ENCODE results near the gene GRIN2D. TPM values are rescaled to one million over a fixed set of nuclear protein-coding genes. Genes with fewer than 3 reads are reported as not detected.

GRIN2D gene
- total RNA-seq, 1 donor from 2014 or later: 0.34 TPM

DNA sequence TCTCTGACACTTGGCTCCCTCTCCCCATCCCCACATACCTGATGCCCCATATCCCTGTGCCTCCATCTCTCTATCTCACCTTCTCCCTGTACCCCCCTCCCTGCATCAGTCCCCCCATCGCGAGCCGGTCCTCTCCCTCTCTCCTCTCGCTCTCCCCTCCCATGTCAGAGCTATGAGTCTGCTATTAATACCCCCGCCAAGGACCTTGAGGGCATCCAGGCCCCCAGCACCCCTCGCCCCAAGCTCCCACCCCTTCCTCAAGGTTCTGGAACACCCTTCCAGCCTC is 1.6 kb downstream of the GRIN2D start:
- Mint-ChIP-seq H3K36me3 (ENCODE audit: low read depth) (no peaks in the 10 kb centered on the region), H3K4me3 (ENCODE audit: low read depth) (no peak overlapping the region), H3K27me3 (ENCODE audit: low read depth) (peaks cover 49% of the 10 kb centered on the region), H3K9me3 (peaks cover 4% of the 10 kb centered on the region), H3K27ac (no peak overlapping the region), H3K4me1 (ENCODE audit: low read depth) (peaks cover 28% of the 10 kb centered on the region)
- DNase-seq (ENCODE audit: low spot score): no peak
- intact Hi-C loops (cut with micrococcal nuclease): loop anchor here (5.0 kb wide), 2 partner anchors 52 to 63 kb away; partner anchors contain the start of gene GRWD1

DNA sequence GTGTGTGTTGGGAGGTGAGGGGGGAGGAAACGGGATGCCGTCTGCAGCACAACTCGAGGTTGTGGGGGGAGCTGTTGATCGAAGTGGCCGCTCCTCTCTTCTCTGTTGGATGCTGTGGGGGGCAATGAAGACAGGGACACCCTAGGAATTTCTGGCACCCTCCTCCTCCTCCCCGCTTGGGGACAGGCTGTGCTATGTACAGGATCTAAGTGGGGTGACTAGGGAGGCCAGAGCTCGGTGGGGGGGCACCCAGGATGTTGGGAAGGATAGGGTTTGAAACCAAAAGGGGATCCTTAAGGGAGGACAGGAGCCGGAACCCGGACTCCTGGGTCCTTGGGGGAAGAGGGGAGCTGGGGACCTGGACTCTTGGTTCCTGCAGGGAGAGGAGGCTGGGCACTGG is 2.0 kb downstream of the GRIN2D start:
- intact Hi-C loops (cut with micrococcal nuclease): loop anchor here (5.0 kb wide), 2 partner anchors 52 to 63 kb away; partner anchors contain the start of gene GRWD1
- Mint-ChIP-seq H3K36me3 (ENCODE audit: low read depth) (no peaks in the 10 kb centered on the region), H3K4me1 (ENCODE audit: low read depth) (peaks cover 29% of the 10 kb centered on the region), H3K27me3 (ENCODE audit: low read depth) (peaks cover 49% of the 10 kb centered on the region), H3K9me3 (peaks cover 4% of the 10 kb centered on the region), H3K27ac (no peak overlapping the region), H3K4me3 (ENCODE audit: low read depth) (no peak overlapping the region)
- DNase-seq (ENCODE audit: low spot score): no peak

DNA sequence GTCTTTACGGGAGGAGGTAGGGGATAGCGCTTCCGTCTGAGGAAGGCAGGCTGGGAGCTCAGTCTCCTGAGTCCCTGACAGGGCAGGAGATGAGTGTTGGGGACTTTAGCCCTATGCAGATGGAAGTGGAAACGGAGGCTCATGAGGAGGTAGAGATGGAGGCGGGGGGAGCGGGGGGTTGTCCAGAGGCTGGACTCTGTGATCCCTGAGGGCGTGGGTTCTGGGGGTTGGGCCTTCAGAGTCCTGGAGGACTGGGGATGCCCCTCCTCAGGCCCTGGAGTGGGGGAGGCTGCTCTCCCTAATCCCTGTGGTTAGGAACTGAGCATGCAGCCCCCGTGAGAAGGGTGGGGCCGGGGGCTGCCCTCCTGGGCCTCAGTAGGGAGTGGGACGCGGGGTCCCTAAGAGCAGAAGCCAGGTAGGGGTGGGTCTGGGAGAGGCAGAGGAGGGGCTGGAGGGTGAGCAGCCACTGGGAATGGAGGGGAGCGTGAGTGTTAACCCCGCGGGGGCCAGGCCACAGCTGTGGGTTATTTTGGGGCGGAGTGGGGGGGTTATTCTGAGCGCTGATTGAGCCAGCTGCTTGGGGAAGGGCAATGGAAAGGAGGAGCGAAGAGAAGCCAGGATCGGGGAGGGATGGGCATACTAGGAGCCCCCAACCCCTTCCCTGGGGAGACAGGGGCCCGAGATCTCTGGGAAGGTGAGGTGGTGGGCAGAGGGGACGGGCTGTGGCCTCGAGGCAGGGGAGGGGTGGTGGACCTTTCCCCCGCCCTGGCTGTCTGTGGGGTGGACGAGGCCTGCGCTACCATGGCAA is 2.8 kb downstream of the GRIN2D start:
- H3K27me3 Mint-ChIP-seq (ENCODE audit: low read depth): peaks cover 49% of the 10 kb centered on the region
- intact Hi-C loops (cut with micrococcal nuclease): loop anchor here (5.0 kb wide), 2 partner anchors 51 to 64 kb away; partner anchors contain the start of gene GRWD1
- H3K9me3 Mint-ChIP-seq: peaks cover 4% of the 10 kb centered on the region
- H3K4me1 Mint-ChIP-seq (ENCODE audit: low read depth): peaks cover 29% of the 10 kb centered on the region
- no peak overlapping the region for H3K4me3 Mint-ChIP-seq (ENCODE audit: low read depth)
- no peaks in the 10 kb centered on the region for H3K36me3 Mint-ChIP-seq (ENCODE audit: low read depth)
- DNase-seq (ENCODE audit: low spot score): no peak
- no peak overlapping the region for H3K27ac Mint-ChIP-seq

DNA sequence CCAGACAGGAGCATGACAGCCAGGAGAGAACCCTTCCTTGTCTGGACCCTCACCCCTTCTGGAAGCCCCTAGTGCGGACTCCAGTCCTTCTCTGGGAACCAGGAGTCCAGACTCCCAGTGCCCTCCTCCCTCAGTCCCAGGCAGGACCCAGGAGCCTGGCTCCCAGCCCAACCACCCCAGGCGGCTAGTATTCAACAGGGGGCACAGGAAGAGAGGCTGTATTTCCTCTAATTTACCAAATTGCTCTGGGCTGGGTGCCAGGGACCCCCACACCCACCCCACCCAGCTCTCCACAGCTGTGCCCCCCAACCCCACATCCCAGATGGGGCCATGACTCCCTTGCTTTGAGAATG is 3.3 kb downstream of the GRIN2D start:
- intact Hi-C loops (cut with micrococcal nuclease): loop anchor here (5.0 kb wide), 2 partner anchors 51 to 64 kb away; partner anchors contain the start of gene GRWD1
- Mint-ChIP-seq H3K4me1 (ENCODE audit: low read depth) (peaks cover 26% of the 10 kb centered on the region), H3K27ac (no peak overlapping the region)

DNA sequence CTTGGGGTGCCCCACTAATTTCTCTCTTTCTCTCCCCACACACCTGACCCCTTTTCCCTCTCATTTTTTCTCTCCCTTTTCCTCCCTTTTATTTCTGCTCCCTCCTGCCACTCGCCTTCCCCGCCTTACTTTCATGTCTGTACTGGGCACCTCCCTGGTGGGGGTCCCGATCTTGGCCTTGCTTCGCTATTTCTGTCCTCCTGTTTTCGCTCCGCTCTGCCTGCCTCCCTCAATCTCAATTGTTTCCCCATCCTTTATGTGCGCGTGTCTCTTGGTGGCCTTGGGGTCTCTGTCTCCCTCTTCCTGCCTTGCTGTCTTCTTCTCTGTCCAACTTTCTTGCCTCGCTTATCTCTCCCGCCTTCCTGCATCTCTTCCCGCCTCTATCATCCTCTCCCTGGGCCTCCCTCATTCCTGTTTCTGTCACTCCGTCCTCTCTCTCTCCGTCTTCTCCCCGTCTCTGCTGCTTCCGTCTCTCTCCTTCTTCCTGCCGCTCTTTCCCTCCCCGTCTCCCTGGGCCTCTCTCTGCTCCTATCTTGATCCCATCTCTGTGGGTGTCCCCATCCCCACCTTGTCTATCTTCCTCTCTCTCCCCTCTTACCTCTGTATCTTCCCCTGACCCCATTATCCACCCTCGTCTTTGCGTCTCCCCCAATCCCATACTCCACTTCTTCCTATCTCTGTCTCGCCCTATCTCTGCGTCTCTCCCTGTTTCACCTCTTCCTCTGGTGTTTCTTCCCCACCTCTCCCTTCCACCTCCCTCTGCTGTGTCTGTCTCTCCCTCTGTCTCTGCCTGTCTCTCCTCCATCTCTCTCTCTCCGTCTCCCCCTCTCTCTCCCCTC is 4.0 kb downstream of the GRIN2D start:
- intact Hi-C loops (cut with micrococcal nuclease): loop anchor here (5.0 kb wide), 2 partner anchors 50 to 65 kb away; partner anchors contain the start of gene GRWD1
- peak overlapping the region; percentile 71 for H3K27ac Mint-ChIP-seq
- no peak for DNase-seq (ENCODE audit: low spot score)
- no peaks in the 10 kb centered on the region for H3K36me3 Mint-ChIP-seq (ENCODE audit: low read depth)
- peaks cover 26% of the 10 kb centered on the region for H3K4me1 Mint-ChIP-seq (ENCODE audit: low read depth)
- peaks cover 43% of the 10 kb centered on the region for H3K27me3 Mint-ChIP-seq (ENCODE audit: low read depth)
- H3K9me3 Mint-ChIP-seq: peaks cover 4% of the 10 kb centered on the region
- peak overlapping the region; percentile 88 for H3K4me3 Mint-ChIP-seq (ENCODE audit: low read depth)

More for the DNA sequence above, 3.3 kb downstream of the GRIN2D start:
- H3K27me3 Mint-ChIP-seq (ENCODE audit: low read depth): peaks cover 45% of the 10 kb centered on the region
- peaks cover 4% of the 10 kb centered on the region for H3K9me3 Mint-ChIP-seq
- no peak for DNase-seq (ENCODE audit: low spot score)
- no peaks in the 10 kb centered on the region for H3K36me3 Mint-ChIP-seq (ENCODE audit: low read depth)
- no peak overlapping the region for H3K4me3 Mint-ChIP-seq (ENCODE audit: low read depth)

DNA sequence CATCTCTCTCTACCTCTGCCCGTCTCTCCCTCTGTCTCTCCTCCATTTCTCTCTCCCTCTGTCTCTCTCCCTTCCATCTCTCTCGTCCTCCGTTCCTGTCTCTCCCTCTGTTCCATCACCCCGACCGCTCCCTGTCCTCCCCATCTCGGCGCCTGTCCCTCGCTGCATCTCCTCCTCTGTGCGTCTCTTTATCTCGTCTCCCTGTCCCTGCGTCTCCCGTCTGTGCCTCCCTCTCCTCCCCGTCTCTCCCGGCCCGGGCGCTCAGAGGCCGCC is 4.6 kb downstream of the GRIN2D start:
- H3K4me3 Mint-ChIP-seq (ENCODE audit: low read depth): peak overlapping the region; percentile 88
- H3K27me3 Mint-ChIP-seq (ENCODE audit: low read depth): peaks cover 38% of the 10 kb centered on the region
- H3K4me1 Mint-ChIP-seq (ENCODE audit: low read depth): peaks cover 26% of the 10 kb centered on the region
- DNase-seq (ENCODE audit: low spot score): no peak
- peak overlapping the region; percentile 71 for H3K27ac Mint-ChIP-seq
- no peaks in the 10 kb centered on the region for H3K36me3 Mint-ChIP-seq (ENCODE audit: low read depth)
- peaks cover 4% of the 10 kb centered on the region for H3K9me3 Mint-ChIP-seq
- intact Hi-C loops (cut with micrococcal nuclease): loop anchor here (5.0 kb wide), 2 partner anchors 49 to 66 kb away; partner anchors contain the start of gene GRWD1

DNA sequence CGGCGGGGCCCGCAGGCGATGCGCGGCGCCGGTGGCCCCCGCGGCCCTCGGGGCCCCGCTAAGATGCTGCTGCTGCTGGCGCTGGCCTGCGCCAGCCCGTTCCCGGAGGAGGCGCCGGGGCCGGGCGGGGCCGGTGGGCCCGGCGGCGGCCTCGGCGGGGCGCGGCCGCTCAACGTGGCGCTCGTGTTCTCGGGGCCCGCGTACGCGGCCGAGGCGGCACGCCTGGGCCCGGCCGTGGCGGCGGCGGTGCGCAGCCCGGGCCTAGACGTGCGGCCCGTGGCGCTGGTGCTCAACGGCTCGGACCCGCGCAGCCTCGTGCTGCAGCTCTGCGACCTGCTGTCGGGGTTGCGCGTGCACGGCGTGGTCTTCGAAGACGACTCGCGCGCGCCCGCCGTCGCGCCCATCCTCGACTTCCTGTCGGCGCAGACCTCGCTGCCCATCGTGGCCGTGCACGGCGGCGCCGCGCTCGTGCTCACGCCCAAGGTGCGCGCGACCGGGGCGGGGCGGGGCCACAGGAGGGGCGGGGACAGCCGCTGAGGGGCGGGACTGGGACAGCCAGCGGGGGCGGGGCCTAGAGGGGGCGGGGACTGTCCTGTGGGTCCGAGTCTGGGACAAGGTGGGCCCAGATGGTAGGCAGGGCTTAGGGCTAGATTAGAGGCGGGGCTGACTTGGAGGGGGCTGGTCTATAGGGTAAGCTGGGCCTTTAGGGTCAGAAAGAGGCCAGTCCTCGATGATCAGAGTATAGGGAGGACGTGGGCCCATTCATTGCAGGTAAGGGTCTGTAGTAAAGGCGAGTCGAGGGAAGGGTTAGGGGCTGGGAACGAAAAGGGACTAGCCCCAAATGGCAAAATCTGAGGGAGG is 5.1 kb downstream of the GRIN2D start:
- peaks cover 28% of the 10 kb centered on the region for H3K4me1 Mint-ChIP-seq (ENCODE audit: low read depth)
- no peaks in the 10 kb centered on the region for H3K36me3 Mint-ChIP-seq (ENCODE audit: low read depth)
- no peak overlapping the region for H3K27ac Mint-ChIP-seq
- peaks cover 4% of the 10 kb centered on the region for H3K9me3 Mint-ChIP-seq
- intact Hi-C loops (cut with micrococcal nuclease): loop anchor here (5.0 kb wide), 2 partner anchors 49 to 66 kb away; partner anchors contain the start of gene GRWD1
- DNase-seq (ENCODE audit: low spot score): peak; percentile 84
- peaks cover 34% of the 10 kb centered on the region for H3K27me3 Mint-ChIP-seq (ENCODE audit: low read depth)
- H3K4me3 Mint-ChIP-seq (ENCODE audit: low read depth): no peak overlapping the region

DNA sequence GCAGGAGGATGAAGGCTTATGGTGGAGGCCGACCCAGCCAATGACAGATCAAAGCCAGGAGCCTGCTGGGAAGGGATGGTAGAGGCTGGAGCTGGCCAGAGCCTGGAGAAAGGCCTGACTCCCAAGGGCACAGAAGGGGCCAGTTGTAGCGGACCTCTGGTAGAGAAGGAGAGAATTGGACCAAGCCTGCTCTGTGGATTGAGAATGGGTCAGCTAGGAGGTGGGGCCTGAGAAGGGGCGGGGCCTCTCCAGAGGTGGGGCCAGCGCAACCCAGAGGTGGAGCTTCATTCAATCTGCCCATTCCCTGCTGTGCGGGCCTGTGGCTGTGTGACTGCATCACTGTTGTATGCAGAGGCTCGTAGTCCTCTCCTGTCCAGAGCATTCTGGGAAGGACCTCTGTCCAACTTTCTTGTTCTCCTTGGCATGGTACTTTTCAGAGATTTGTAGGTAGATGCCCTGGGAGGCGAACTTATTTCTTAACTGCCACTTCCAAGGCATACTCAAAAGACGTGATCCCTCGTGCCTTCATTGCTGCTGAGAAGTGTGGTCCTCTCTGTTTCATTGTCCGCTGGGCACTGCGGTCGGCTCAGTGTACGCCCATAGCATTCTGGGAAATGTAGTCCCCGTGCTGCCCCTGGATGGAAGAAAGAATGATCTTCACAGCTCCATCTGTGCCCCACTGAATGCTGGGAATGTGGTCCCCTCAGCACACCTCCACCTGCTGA is 6.7 kb downstream of the GRIN2D start:
- H3K27me3 Mint-ChIP-seq (ENCODE audit: low read depth): peaks cover 26% of the 10 kb centered on the region
- peaks cover 25% of the 10 kb centered on the region for H3K4me1 Mint-ChIP-seq (ENCODE audit: low read depth)
- no peak for DNase-seq (ENCODE audit: low spot score)
- no peak overlapping the region for H3K27ac Mint-ChIP-seq
- no peak overlapping the region for H3K4me3 Mint-ChIP-seq (ENCODE audit: low read depth)
- H3K9me3 Mint-ChIP-seq: peaks cover 4% of the 10 kb centered on the region
- intact Hi-C loops (cut with micrococcal nuclease): no loop called here
- no peaks in the 10 kb centered on the region for H3K36me3 Mint-ChIP-seq (ENCODE audit: low read depth)

DNA sequence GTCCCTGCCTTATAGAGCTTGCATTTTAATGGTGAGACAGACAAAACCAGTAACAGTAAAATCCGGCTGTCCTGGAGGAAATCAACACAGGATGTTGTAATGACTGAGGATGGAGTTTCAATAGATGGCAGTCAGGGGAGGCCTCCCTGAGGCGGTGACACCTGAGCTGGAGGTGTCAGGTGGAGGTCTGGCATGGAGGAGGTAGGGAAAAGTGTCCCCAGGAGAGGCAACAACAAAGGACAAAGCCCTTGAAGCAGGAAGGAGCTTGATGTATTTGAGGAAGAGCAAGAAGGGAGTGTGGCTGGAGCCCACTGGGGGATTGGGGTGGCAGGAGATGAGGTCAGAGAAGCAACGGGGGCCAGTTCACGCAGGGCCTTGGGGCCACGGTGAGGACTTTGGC is 7.8 kb downstream of the GRIN2D start:
- intact Hi-C loops (cut with micrococcal nuclease): no loop called here
- no peak for DNase-seq (ENCODE audit: low spot score)
- peaks cover 23% of the 10 kb centered on the region for H3K4me1 Mint-ChIP-seq (ENCODE audit: low read depth)
- H3K4me3 Mint-ChIP-seq (ENCODE audit: low read depth): no peak overlapping the region
- no peak overlapping the region for H3K27ac Mint-ChIP-seq
- H3K27me3 Mint-ChIP-seq (ENCODE audit: low read depth): peaks cover 18% of the 10 kb centered on the region
- H3K36me3 Mint-ChIP-seq (ENCODE audit: low read depth): no peaks in the 10 kb centered on the region
- peaks cover 4% of the 10 kb centered on the region for H3K9me3 Mint-ChIP-seq

DNA sequence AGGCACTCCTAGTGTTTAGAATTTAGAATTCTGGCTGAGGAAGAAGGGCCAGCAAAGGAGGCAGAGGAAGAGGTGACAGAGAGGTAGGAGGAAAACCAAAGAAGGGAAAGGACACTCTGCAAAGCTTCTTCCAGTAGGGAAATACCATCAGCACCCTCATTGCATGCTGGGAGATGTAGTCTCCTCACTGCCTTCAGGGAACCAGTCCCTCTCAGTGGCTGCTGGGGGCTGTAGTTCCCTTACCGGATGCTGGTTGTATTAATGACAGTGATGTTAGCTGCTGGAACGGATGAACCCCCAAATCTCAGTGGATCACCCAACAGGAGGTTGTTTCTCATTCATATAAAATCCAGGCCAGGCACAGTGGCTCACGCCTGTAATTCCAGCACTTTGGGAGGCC is 10.1 kb downstream of the GRIN2D start:
- H3K9me3 Mint-ChIP-seq: peaks cover 4% of the 10 kb centered on the region
- peaks cover 13% of the 10 kb centered on the region for H3K4me1 Mint-ChIP-seq (ENCODE audit: low read depth)
- H3K4me3 Mint-ChIP-seq (ENCODE audit: low read depth): no peak overlapping the region
- no peak for DNase-seq (ENCODE audit: low spot score)
- peaks cover 12% of the 10 kb centered on the region for H3K27me3 Mint-ChIP-seq (ENCODE audit: low read depth)
- intact Hi-C loops (cut with micrococcal nuclease): loop anchor here (2.0 kb wide), 1 partner anchor 15 kb away; no protein-coding TSS in a partner anchor
- H3K27ac Mint-ChIP-seq: no peak overlapping the region
- H3K36me3 Mint-ChIP-seq (ENCODE audit: low read depth): no peaks in the 10 kb centered on the region

DNA sequence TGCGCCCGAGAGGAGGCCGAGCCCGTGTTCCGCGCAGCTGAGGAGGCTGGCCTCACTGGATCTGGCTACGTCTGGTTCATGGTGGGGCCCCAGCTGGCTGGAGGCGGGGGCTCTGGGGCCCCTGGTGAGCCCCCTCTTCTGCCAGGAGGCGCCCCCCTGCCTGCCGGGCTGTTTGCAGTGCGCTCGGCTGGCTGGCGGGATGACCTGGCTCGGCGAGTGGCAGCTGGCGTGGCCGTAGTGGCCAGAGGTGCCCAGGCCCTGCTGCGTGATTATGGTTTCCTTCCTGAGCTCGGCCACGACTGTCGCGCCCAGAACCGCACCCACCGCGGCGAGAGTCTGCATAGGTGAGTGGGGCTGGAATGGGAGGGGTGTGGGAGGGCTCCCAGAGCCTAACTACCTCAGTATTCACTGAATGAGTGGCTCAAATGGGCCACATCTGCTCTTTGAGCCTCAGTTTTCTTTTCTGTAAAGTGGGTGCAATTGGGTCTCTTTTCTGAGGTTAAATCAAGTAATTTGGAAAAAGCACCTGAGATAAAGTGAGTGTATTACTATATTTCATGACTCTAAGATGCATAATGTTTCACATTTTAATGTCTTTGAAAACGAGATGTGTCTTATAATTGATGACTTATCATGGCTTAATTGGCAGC is 11.7 kb downstream of the GRIN2D start:
- H3K4me3 Mint-ChIP-seq (ENCODE audit: low read depth): no peak overlapping the region
- peaks cover 7% of the 10 kb centered on the region for H3K4me1 Mint-ChIP-seq (ENCODE audit: low read depth)
- intact Hi-C loops (cut with micrococcal nuclease): no loop called here
- H3K27ac Mint-ChIP-seq: no peak overlapping the region
- H3K27me3 Mint-ChIP-seq (ENCODE audit: low read depth): peaks cover 13% of the 10 kb centered on the region
- no peaks in the 10 kb centered on the region for H3K9me3 Mint-ChIP-seq
- no peak for DNase-seq (ENCODE audit: low spot score)
- no peaks in the 10 kb centered on the region for H3K36me3 Mint-ChIP-seq (ENCODE audit: low read depth)

Measured in activated T-helper 2 cell treated with anti-CD3 and anti-CD28 coated beads, Interferon-gamma antibody, Interleukin-2, Interleukin-4, amounts not matched to agents 10 μg/mL and 5 μg/mL and 100 μg/mL, durations not matched to agents 14 hours and 24 hours and 36 hours (primary cell).